IMR-90 (cell line): ENCODE data around the gene MBL2.

Experiments
- CEBPB ChIP-seq: IDR thresholded peaks from 2 replicates; pipeline ENCODE4 v1.6.1; 2012; ENCODE audit warnings: low read depth, low read length, improper control_type of control experiment
- CHD1 ChIP-seq: IDR thresholded peaks from 2 replicates; pipeline ENCODE4 v1.6.1; 2012; ENCODE audit warnings: low read depth, low read length, improper control_type of control experiment
- CTCF ChIP-seq: conservative IDR thresholded peaks from 2 replicates; pipeline ENCODE4 v1.5.1; 2012; ENCODE audit warnings: mild to moderate bottlenecking, low read depth, low read length, improper control_type of control experiment
- ELK1 ChIP-seq: fragments of 150-350 bp; IDR thresholded peaks from 2 replicates; pipeline ENCODE4 v1.6.1; 2016; ENCODE audit warnings: low read depth, mild to moderate bottlenecking, low read length, moderate library complexity, borderline replicate concordance
- FOS ChIP-seq: fragments of 150-350 bp; IDR thresholded peaks from 2 replicates; pipeline ENCODE4 v1.6.1; 2016; ENCODE audit warnings: low read depth, low read length
- MAFK ChIP-seq: IDR thresholded peaks from 2 replicates; pipeline ENCODE4 v1.6.1; 2012; ENCODE audit warnings: low read depth, low read length, improper control_type of control experiment
- MAZ ChIP-seq: IDR thresholded peaks from 2 replicates; pipeline ENCODE4 v1.6.1; 2012; ENCODE audit warnings: low read depth, mild to moderate bottlenecking, low read length, improper control_type of control experiment, moderate library complexity, borderline replicate concordance
- MXI1 ChIP-seq: IDR thresholded peaks from 2 replicates; pipeline ENCODE4 v1.6.1; 2012; ENCODE audit warnings: low read depth, mild to moderate bottlenecking, low read length, moderate library complexity, borderline replicate concordance
- NFE2L2 ChIP-seq: fragments of 150-350 bp; IDR thresholded peaks from 2 replicates; pipeline ENCODE4 v1.6.1; 2016; ENCODE audit warnings: low read depth, mild to moderate bottlenecking, low read length
- POLR2A ChIP-seq: IDR thresholded peaks from 2 replicates; pipeline ENCODE4 v1.6.1; 2012; ENCODE audit warnings: mild to moderate bottlenecking, low read depth, low read length
- RAD21 ChIP-seq: IDR thresholded peaks from 2 replicates; pipeline ENCODE4 v1.6.1; 2012; ENCODE audit warnings: low read length, improper control_type of control experiment
- RCOR1 ChIP-seq: IDR thresholded peaks from 2 replicates; pipeline ENCODE4 v1.6.1; 2012; ENCODE audit warnings: mild to moderate bottlenecking, low read length, improper control_type of control experiment; ENCODE audit not compliant: insufficient replicate concordance
- SMC3 ChIP-seq: fragments of 150-350 bp; IDR thresholded peaks from 2 replicates; pipeline ENCODE4 v1.6.1; 2016; ENCODE audit warnings: low read depth, mild to moderate bottlenecking, antibody characterized with exemption, low read length, moderate library complexity
- USF2 ChIP-seq: fragments of 150-350 bp; IDR thresholded peaks from 2 replicates; pipeline ENCODE4 v1.6.1; 2017; ENCODE audit warnings: mild to moderate bottlenecking, antibody characterized with exemption, low read length, low read depth

GRCh38 chr10:52780391-52781155 is 8.0 kb upstream of the MBL2 start:
- TF ChIP-seq CTCF (no peak), POLR2A (no peak), MAFK (no peak), USF2 (no peak), CHD1 (no peak), RAD21 (no peak), RCOR1 (no peak), MXI1 (no peak), CEBPB (no peak), FOS (no peak), NFE2L2 (no peak), MAZ (no peak), SMC3 (no peak), ELK1 (no peak)
